HFF-Myc (cell line): ENCODE measurements around the gene BARX1.

ENCODE experiments used
- DNase-seq: peaks from one replicate; pipeline ENCODE4 v3.0.0-alpha.2; 2011; ENCODE audit warnings: low read depth; ENCODE audit errors: extremely low read depth
- H3K4me3 ChIP-seq: replicated peaks from 2 replicates; pipeline ENCODE4 v1.5.1; 2011; ENCODE audit warnings: low read depth, mild to moderate bottlenecking, control low read depth, low read length
- CTCF ChIP-seq: IDR thresholded peaks from 2 replicates; pipeline ENCODE4 v1.5.1; 2012; ENCODE audit warnings: mild to moderate bottlenecking, low read depth, low read length, control low read depth; ENCODE audit errors: missing control alignments

Gene BARX1

GRCh38 chr9:93909242-93909616 is 45.9 kb downstream of the BARX1 start:
- no peak for TF ChIP-seq CTCF
- no peak overlapping the region for H3K4me3 ChIP-seq
- DNase-seq, result no peak

- H3K4me3 ChIP-seq, result no peak overlapping the region
- TF ChIP-seq CTCF, result no peak
- DNase-seq, result no peak
Measured at GRCh38 chr9:93908591-93909241, 46.4 kb downstream of the BARX1 start.

GRCh38 chr9:93907551-93908199 is 47.5 kb downstream of the BARX1 start:
- no peak for DNase-seq
- H3K4me3 ChIP-seq, result no peak overlapping the region
- TF ChIP-seq CTCF, result no peak

GRCh38 chr9:93906195-93906880 is 48.8 kb downstream of the BARX1 start:
- no peak for TF ChIP-seq CTCF
- H3K4me3 ChIP-seq, result no peak overlapping the region
- DNase-seq, result no peak

- H3K4me3 ChIP-seq, result no peak overlapping the region
- no peak for DNase-seq
- no peak for TF ChIP-seq CTCF
Measured at GRCh38 chr9:93905473-93906133, 49.6 kb downstream of the BARX1 start.

GRCh38 chr9:93904649-93905472 is 50.3 kb downstream of the BARX1 start:
- no peak for TF ChIP-seq CTCF
- no peak overlapping the region for H3K4me3 ChIP-seq
- DNase-seq, result no peak
